Stimulated activated naive CD8-positive, alpha-beta T cell treated with anti-CD3 and anti-CD28 coated beads, Interleukin-15, Interleukin-2, amounts not matched to agents 100 ng/mL and 50 ng/mL, for 24 hours (primary cell): ENCODE data around the gene ATXN1.

Experiments used
- H3K27ac Mint-ChIP-seq: one replicate; pipeline ENCODE4 v1.8.0; 2021; ENCODE audit warnings: mild to moderate bottlenecking, mixed read lengths
- H3K27me3 Mint-ChIP-seq: one replicate; pipeline ENCODE4 v1.8.0; 2021; ENCODE audit warnings: mixed read lengths
- H3K36me3 Mint-ChIP-seq: one replicate; pipeline ENCODE4 v1.8.0; 2021; ENCODE audit warnings: low read depth, mixed read lengths
- H3K4me1 Mint-ChIP-seq: one replicate; pipeline ENCODE4 v1.8.0; 2021; ENCODE audit warnings: low read depth, mixed read lengths
- H3K4me3 Mint-ChIP-seq: one replicate; pipeline ENCODE4 v1.8.0; 2021; ENCODE audit warnings: mild to moderate bottlenecking, mixed read lengths
- H3K9me3 Mint-ChIP-seq: one replicate; pipeline ENCODE4 v1.8.0; 2021; ENCODE audit warnings: mixed read lengths

ATXN1 gene

GRCh38 chr6:16519265-16520242, 241.7 kb downstream of the ATXN1 start:
- H3K36me3 Mint-ChIP-seq = peaks cover 27% of the 10 kb centered on the region
- H3K4me1 Mint-ChIP-seq = peaks cover 50% of the 10 kb centered on the region
- H3K4me3 Mint-ChIP-seq = no peak overlapping the region

GRCh38 chr6:16518265-16518664, 243.0 kb downstream of the ATXN1 start:
- no peaks in the 10 kb centered on the region for H3K9me3 Mint-ChIP-seq
- H3K27me3 Mint-ChIP-seq = no peaks in the 10 kb centered on the region
- H3K36me3 Mint-ChIP-seq = peaks cover 23% of the 10 kb centered on the region
- no peak overlapping the region for H3K4me3 Mint-ChIP-seq
- H3K27ac Mint-ChIP-seq = no peak overlapping the region
- peaks cover 51% of the 10 kb centered on the region for H3K4me1 Mint-ChIP-seq

More at GRCh38 chr6:16519265-16520242, 241.7 kb downstream of the ATXN1 start:
- Mint-ChIP-seq H3K9me3 (no peaks in the 10 kb centered on the region), H3K27me3 (no peaks in the 10 kb centered on the region), H3K27ac (no peak overlapping the region)

- no peaks in the 10 kb centered on the region for H3K9me3 Mint-ChIP-seq
- peaks cover 74% of the 10 kb centered on the region for H3K4me1 Mint-ChIP-seq
- H3K27ac Mint-ChIP-seq = peak overlapping the region; percentile 22
- H3K36me3 Mint-ChIP-seq = peaks cover 8% of the 10 kb centered on the region
- no peak overlapping the region for H3K4me3 Mint-ChIP-seq
- no peaks in the 10 kb centered on the region for H3K27me3 Mint-ChIP-seq
These were observed 247.0 kb downstream of the ATXN1 start for GRCh38 chr6:16514249-16514648.

GRCh38 chr6:16512544-16513290, 248.5 kb downstream of the ATXN1 start:
- Mint-ChIP-seq H3K4me1 (peaks cover 63% of the 10 kb centered on the region), H3K27ac (no peak overlapping the region), H3K9me3 (no peaks in the 10 kb centered on the region), H3K36me3 (no peaks in the 10 kb centered on the region), H3K27me3 (no peaks in the 10 kb centered on the region), H3K4me3 (no peak overlapping the region)

- Mint-ChIP-seq H3K9me3 (no peaks in the 10 kb centered on the region), H3K27ac (peak overlapping the region; percentile 78), H3K4me3 (peak overlapping the region; percentile 12), H3K36me3 (no peaks in the 10 kb centered on the region), H3K27me3 (no peaks in the 10 kb centered on the region), H3K4me1 (peaks cover 59% of the 10 kb centered on the region)
These were observed 249.4 kb downstream of the ATXN1 start for GRCh38 chr6:16511723-16512489.

GRCh38 chr6:16511040-16511660, 250.1 kb downstream of the ATXN1 start:
- H3K27ac Mint-ChIP-seq = no peak overlapping the region
- H3K4me3 Mint-ChIP-seq = no peak overlapping the region
- no peaks in the 10 kb centered on the region for H3K9me3 Mint-ChIP-seq
- H3K27me3 Mint-ChIP-seq = no peaks in the 10 kb centered on the region
- peaks cover 61% of the 10 kb centered on the region for H3K4me1 Mint-ChIP-seq
- no peaks in the 10 kb centered on the region for H3K36me3 Mint-ChIP-seq

- H3K4me1 Mint-ChIP-seq = peaks cover 69% of the 10 kb centered on the region
- H3K27ac Mint-ChIP-seq = no peak overlapping the region
These were observed 251.0 kb downstream of the ATXN1 start for GRCh38 chr6:16510245-16510644.

GRCh38 chr6:16508959-16509358, 252.3 kb downstream of the ATXN1 start:
- no peak overlapping the region for H3K4me3 Mint-ChIP-seq
- peaks cover 72% of the 10 kb centered on the region for H3K4me1 Mint-ChIP-seq
- H3K27me3 Mint-ChIP-seq = no peaks in the 10 kb centered on the region
- H3K9me3 Mint-ChIP-seq = no peaks in the 10 kb centered on the region
- H3K36me3 Mint-ChIP-seq = no peaks in the 10 kb centered on the region
- peak overlapping the region; percentile 4 for H3K27ac Mint-ChIP-seq

More at GRCh38 chr6:16510245-16510644, 251.0 kb downstream of the ATXN1 start:
- Mint-ChIP-seq H3K36me3 (no peaks in the 10 kb centered on the region), H3K4me3 (no peak overlapping the region), H3K27me3 (no peaks in the 10 kb centered on the region), H3K9me3 (no peaks in the 10 kb centered on the region)

GRCh38 chr6:16505711-16506357, 255.4 kb downstream of the ATXN1 start:
- H3K36me3 Mint-ChIP-seq = peaks cover 5% of the 10 kb centered on the region
- H3K4me1 Mint-ChIP-seq = peaks cover 51% of the 10 kb centered on the region
- H3K9me3 Mint-ChIP-seq = no peaks in the 10 kb centered on the region
- H3K27ac Mint-ChIP-seq = peak overlapping the region; percentile 58
- no peak overlapping the region for H3K4me3 Mint-ChIP-seq
- no peaks in the 10 kb centered on the region for H3K27me3 Mint-ChIP-seq

- H3K4me3 Mint-ChIP-seq = no peak overlapping the region
- H3K4me1 Mint-ChIP-seq = peaks cover 48% of the 10 kb centered on the region
- H3K36me3 Mint-ChIP-seq = peaks cover 13% of the 10 kb centered on the region
- H3K9me3 Mint-ChIP-seq = peaks cover 3% of the 10 kb centered on the region
- no peak overlapping the region for H3K27ac Mint-ChIP-seq
- no peaks in the 10 kb centered on the region for H3K27me3 Mint-ChIP-seq
These were observed 256.7 kb downstream of the ATXN1 start for GRCh38 chr6:16504609-16505008.

GRCh38 chr6:16503970-16504415, 257.3 kb downstream of the ATXN1 start:
- Mint-ChIP-seq H3K9me3 (peaks cover 3% of the 10 kb centered on the region), H3K36me3 (peaks cover 19% of the 10 kb centered on the region), H3K4me3 (peak overlapping the region; percentile 26), H3K4me1 (peaks cover 44% of the 10 kb centered on the region), H3K27ac (peak overlapping the region; percentile 49), H3K27me3 (no peaks in the 10 kb centered on the region)

- Mint-ChIP-seq H3K4me1 (peaks cover 48% of the 10 kb centered on the region), H3K9me3 (peaks cover 3% of the 10 kb centered on the region), H3K4me3 (no peak overlapping the region), H3K36me3 (peaks cover 23% of the 10 kb centered on the region), H3K27ac (no peak overlapping the region), H3K27me3 (no peaks in the 10 kb centered on the region)
These were observed 258.0 kb downstream of the ATXN1 start for GRCh38 chr6:16503241-16503775.

- Mint-ChIP-seq H3K27ac (no peak overlapping the region), H3K27me3 (no peaks in the 10 kb centered on the region), H3K9me3 (peaks cover 3% of the 10 kb centered on the region), H3K4me3 (no peak overlapping the region), H3K36me3 (peaks cover 26% of the 10 kb centered on the region), H3K4me1 (peaks cover 53% of the 10 kb centered on the region)
These were observed 262.3 kb downstream of the ATXN1 start for GRCh38 chr6:16498957-16499356.
